GDM1 (cell line): Measurements from ENCODE around the gene COPRS.
"Not testable (repeated sequence)": the region's sequence is repeated elsewhere in the genome, so short reads cannot be mapped to it uniquely, and the experiment has no call there.

ENCODE experiments used
- DNase-seq: peaks from one replicate; lab custom pipeline; 2025; lab: John Stamatoyannopoulos, UW

Gene COPRS

DNA sequence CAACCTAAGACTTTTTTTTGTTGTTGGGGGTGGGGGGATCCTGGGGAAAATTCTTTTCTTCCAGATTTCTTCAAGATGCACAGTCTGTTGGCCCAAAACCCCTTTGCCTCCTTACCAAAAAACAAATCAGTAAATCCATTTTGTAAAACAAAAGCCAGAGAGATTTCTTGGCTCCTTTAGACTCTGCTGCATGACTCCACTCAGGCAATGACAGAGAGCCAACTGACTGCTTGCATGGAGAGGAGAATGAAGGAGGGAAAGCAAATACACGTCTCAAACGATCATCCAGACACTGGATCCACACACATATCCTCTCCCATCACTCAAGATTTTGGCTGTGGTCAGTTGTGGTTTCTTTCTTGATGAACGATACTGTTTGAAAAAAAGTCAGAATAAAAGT lies 13.8 kb downstream of the COPRS start:
- peak; percentile 4 for DNase-seq

DNA sequence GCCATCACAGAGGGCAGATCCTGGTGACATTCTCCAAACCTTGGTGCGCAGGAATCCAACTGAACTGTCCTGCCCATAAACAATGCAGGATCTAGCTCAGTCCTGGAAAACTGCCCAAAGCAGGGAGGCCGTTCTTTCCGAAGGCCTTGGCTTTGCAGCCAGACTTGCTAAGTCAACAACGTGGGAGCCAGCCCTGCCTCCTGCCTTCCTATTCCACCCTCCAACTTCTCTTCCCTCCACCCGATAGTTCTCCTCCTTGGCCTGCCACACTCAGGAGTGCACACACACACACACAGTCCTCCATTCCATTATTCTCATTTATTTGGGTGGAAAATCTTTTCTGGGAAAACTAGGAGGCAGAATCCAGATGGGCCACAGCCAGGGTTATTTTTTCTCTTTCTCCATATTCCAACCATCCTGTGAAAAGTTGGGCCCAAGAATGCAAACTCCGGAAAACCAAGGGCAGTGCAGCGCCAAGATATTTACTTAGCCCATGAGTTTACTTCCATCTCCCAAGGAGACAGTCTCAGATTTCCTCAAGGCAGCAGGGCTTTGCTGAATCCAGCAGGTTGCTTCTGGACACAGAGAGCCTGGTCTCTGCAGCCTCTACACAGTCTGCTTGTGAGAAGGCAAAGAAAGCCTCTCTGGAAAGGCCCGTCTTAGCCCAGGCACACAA lies 15.8 kb downstream of the COPRS start:
- no peak for DNase-seq

DNA sequence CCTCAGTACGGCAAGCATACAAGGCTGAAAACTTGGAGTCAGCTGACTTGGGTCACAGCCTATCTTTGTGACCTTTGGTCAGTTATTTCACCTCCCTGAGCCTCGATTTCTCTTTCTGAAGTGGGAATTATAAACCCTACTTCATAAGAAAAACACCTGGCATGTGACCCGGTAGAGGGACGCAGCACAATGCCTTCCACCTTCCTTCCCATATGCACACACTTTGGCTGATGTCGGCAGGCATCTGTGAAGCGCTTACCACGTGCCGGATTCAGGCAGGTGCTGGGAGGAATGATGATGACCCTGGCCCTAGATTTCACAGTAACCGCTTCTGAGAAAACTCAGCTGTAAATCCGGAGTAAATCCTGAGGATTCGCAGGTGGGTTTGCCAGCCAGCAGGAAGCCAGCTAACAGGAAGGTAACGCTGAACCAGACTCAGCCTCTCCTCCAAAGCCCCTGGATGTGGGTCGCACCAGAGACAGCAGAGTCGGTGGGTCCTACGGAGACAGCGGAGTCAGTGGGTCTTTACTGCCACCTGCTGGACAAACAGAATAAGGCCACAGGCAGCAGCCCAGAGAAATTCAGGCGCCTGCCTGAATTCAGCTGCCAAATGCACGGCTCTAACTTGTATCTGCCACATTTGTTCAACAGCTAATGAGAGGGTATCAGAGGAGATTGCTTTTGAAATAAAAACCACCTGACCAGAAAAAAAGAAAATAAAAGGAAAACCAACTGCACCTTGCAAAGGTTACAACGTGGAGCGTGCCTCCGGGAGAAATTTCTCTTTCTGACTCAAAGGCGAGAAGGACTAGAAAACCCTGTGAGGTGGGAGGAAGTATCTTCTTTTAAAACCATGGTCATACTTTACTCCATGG lies 16.6 kb downstream of the COPRS start:
- peak; percentile 63 for DNase-seq

DNA sequence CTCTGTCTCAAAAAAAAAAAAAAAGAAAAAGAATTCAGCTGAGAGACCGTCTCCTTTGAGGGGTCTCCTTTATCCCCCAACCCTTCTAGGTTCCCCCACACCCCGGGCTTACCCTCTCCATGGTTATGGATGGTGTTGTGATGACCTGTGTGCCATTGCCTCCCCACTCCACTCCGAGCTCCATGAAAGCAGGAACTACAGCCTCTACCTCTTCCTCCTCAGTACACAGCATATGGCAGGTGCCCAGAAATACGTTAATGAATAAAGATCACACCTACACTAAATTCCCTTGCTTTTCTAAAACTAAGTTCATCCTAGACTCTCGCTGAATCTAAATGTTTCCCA lies 17.2 kb downstream of the COPRS start:
- DNase-seq: no peak

DNA sequence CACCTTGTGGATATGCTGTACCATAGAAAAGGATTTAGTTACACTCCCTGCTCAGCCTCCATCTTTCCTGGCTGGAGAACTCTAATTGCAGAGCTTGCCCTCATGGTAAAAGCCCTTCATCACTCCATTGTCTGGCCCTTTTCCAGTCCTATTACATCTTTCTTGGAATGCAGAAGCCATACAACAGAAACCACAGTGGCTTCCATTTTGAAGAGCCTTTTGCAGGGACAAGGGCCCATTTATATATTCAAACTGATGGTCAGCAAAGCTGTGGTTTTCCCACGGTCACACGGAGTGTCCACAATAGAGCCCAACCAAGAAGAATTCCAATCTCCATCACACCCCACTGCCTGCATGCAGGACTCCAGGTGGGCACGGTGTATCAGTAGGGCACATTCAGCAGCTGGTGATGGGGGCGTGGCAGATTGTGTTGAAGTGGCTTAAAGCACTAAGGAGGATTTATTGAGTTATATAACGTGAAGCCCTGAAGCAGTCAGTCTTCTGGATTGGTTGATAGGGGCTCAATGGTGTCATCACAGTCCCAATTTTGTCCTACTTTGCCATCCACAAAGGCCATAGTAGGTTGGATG lies 20.3 kb downstream of the COPRS start:
- DNase-seq: no peak

DNA sequence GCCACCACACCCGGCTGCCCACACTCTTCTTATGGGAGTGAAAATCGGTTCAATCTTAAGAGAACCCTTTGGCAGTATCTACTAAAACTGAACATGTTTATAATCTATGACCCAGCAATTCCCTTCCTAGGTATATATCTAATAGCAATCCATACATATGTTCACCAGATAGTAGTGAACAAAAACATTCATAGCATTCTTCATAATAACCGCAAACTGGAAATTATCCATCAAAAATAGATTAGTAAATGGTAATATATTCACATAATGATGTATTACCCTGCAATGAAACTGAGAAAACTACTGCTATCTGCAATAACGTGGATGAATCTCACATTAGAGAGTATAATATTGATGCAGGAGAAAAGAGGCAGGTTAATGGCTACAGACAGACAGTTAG lies 23.1 kb downstream of the COPRS start:
- DNase-seq: no peak

DNA sequence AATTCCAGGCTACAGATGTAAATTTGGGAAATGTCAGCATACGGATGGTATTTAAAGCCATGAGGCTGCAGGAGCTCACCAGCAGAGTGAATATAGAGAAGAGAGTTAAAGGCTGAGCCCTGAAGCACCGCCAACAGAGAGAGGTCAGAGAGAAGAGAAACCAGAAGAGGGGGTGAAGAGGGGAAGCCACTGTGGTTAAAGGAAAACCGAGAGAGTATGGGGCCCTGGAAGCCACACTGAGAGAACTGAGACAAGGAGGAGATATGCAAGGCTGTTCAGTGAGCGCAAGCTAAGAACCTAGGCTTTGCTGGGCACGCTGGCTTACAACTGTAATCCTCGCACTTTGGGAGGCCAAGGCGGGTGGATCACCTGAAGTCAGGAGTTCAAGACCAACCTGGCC lies 24.6 kb downstream of the COPRS start:
- DNase-seq: peak; percentile 83

DNA sequence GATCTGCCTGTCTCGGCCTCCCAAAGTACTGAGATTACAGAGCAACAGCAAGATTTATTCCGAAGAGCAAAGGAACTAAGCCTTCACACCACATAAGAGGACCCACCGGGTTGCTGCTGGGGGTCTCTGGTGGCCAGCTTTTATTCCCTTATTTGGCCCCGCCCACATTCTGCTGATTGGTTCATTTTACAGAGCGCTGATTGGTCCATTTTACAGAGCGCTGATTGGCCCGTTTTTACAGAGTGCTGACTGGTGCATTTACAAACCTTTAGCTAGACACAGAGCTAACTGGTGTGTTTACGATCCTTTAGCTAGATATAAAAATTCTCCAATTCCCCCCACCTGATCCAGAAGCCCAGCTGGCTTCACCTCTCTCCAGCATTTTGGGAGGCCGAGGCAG lies 26.3 kb downstream of the COPRS start:
- DNase-seq: no peak

DNA sequence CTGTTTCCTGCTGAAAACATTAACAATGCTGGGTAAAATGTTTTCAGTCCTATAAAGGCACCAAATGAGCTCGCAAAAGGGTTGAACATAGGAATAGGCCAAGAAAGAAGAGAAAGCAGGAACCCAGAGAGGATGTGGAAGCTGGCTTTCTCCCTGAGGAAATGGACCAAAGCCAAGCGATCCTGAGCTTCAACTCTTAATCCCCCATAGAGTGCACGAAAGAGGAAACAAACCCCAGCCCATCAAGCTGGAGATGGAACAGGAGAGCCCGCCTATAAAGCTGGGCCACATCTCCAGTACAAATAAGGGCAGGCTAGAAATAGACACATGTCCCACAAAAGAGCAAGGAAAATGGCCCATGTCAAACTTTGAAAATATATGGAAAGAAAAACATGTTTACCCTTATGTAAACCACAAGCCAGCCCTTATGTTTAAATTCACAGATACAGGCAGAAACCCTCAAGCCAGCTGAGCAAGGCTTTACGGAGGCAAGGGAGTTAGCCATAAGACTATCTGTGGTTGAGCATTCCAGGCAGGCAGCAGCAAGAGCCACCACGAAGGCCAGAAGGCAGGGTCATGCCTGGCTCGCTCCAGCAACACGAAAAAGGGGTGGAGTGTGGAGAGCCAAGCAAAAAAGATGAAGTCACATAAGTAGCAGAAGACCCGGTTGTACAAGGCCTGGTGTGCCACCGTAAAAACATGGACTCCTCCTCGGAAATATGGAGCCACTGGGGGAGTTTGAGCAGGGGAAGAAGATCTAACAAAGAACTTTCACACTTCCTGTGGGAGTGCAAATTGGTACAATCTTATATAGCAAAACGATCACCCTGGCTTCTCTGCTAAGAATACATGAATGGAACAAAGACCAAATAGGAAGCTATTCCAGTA lies 27.8 kb downstream of the COPRS start:
- DNase-seq: peak; percentile 15

DNA sequence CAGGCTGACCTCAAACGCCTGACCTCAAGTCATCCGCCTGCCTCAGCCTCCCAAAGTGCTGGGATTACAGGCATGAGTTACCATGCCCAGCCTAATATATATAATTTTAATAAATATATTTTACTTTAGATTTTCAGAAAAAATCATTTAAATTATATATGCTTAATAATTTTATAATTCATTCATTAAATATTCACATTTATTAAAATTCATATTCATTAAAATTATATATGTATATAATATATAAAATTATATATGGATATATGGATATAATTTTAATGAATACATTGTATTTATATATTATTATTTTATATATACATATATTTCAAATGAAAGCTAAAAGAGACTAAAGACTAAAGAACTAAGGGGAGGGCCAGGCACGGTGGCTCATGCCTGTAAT lies 29.4 kb downstream of the COPRS start:
- no peak for DNase-seq

DNA sequence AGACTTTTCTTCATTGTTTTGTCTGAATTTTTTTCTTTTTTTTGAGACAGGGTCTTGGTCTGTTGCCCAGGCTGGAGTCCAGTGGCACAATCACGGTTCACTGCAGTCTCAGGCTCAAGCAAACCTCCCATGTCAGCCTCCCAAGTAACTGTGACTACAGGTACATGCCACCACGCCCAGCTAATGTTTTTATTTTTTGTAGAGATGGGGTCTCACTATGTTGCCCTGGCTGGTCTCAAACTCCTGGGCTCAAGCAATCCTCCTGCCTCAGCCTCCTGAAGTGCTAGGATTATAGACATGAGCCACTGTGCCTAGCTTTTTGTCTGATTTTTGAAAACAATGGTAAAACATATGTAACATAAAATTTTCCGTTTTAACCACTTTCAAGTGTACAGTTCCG lies 30.1 kb downstream of the COPRS start:
- DNase-seq: not testable (repeated sequence)

DNA sequence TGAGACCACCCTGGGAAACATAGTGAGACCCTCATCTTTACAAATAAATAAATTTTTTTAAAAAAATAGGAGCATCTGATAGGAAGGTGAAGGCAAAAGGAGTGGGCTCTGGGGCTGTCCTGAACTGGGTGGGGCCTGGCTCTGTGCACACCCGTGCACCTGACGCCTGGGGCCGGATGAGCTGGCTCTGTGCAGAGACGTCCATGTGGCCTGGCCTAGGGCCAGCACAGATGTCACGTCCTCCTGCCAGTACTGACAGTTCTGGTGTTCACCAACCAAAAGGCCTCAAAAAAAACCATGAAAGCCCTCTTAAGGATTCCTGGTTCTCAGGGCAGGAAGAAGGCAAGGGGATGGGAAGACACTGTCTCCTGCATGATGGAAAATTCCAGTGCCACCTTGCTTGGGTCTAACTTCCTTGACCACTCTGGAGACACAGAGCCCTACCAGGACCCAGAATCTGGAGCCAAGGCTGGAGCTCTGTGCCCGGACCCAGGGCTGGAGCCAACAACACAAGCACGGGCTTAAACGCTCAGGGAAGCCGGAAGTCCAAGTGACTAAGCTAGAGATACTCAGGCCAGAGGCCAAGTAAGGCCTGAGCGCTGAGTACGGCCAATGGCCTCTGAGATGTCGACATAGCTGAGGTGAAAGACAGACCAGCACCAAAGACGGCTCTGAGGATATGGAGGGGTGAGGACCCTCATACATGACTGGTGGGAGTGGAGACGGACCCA lies 32.9 kb downstream of the COPRS start:
- no peak for DNase-seq

DNA sequence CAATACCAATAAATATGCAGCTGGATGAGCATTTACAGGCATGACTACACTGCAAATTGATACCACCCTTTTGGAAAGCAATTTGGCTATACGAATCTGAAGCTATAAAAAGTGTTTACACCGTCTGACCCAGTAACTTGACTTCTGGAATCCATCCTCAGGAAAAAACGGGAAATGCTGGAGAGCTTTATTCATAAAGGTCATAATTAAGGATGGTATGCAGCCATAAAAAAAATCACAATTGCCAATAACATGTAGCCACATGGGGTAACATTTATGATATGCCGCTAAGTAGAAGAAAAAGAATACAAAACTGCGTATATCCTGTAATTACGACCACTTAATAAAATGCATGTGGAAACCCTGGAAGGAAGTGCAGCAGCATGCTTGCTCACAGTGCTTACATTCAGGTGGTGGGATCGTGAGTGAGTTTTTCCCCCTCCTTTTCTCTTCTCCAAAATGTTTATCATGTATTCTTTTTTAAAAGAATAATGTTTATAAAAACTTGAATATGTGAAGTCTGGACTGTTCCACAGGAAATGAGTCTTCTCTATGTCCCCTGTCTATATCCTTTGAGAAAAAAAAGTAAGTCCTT lies 34.2 kb downstream of the COPRS start:
- no peak for DNase-seq

DNA sequence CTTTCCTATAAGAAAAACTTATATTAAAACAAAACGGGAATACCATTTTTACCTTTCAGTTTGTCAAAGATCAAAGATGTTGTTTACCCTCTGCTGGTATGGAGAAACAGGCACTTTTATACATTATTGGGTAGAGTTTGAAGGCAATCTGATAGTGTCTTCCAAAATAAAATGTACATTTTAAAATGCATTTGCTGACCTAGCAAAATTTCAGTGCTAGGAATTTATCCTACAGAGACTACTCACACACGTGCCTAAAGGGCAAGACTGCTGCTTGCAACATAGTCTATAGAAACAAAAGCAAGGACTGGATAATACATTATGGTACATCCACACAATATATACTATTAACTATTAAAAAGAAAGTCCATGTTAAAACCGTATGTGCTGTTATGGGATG lies 36.0 kb downstream of the COPRS start:
- no peak for DNase-seq

DNA sequence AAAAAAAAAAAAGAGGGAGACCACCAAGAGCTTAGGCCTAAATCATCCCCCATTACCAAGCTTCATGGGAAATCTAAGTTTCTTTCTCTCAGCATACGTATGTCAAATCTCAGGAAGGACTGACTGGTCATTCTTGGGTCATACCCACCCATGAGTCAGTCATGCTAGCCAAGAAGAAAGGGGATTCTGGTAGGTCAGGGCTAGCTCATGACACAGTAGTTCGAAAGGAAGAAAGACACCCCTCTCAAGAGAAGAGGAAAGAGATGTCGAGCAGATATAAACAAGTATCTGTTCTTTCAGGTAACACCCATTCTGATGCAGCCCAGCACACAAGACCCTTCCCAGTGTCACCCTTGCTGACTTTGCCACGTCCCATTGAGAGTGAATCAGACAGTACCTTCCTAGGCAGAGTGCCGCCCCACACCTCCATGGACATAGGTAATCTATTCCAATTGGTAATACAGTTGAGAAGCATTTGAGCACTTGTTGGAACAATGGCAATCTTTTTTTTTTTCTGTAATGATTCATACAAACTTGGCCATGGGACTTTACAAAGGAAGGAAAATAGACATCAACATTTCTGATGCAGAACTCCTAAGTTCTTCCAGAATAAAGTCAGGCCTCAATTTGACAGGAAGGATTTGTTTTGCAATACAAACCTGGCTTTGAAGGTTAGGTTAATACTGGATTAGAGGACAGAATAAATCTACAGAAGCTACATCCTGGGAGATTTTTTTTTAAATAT lies 38.2 kb downstream of the COPRS start:
- no peak for DNase-seq

DNA sequence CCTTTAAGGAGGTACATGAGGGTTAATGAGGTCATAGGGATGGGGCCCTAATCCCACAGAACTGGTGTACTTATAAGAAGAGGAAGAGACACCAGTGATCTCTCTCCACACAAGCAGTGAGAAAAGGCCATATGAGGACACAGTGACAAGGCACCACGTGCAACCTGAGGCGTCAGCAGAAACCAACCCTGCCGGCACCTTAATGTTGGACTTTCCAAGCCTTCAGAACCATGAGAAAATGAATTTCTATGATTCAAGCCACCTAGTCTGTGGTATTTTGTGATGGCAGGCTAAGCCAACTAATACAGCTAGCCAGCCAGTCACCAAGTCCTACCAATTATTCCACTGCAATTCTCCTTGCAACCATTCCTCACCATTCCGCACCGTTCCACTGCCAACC lies 39.5 kb downstream of the COPRS start:
- no peak for DNase-seq

DNA sequence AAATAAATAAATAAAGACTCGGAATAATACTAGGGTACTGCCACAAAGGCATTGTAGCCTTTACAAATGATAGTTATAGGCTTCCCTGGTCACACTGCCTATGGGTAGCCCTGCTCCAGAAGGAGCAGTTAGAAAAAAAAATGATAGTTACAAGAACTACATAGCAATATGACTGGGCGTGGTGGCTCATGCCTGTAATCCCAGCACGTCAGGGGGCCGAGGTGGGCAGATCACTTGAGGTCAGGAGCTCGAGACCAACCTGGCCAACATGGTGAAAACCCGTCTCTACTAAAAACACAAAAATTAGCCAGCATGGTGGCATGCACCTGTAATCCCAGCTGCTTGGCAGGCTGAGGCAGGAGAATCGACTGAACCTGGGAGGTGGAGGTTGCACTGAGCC lies 40.2 kb downstream of the COPRS start:
- not testable (repeated sequence) for DNase-seq

DNA sequence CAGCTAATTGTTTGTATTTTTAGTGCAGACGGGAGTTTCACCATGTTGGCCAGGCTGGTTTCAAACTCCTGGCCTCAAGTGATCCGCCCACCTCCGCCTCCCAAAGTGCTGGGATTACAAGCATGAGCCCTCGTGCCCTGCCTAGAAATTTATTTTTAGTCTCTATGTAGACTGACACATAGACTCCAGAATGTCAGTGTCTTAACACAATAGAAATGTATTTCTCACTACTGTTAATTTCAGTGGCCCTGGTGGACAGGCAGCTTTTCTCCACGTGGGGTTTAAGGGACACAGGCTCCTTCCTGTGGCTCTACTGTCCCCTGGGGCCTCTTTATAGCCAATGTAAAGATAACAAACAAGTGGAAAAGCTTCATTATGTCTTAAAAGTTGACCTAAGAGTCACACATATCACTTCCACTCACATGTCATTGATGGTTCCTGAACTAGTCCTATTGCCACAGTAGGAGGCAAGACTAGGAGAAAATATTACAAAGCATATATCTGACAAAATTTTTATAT lies 43.8 kb downstream of the COPRS start:
- no peak for DNase-seq

DNA sequence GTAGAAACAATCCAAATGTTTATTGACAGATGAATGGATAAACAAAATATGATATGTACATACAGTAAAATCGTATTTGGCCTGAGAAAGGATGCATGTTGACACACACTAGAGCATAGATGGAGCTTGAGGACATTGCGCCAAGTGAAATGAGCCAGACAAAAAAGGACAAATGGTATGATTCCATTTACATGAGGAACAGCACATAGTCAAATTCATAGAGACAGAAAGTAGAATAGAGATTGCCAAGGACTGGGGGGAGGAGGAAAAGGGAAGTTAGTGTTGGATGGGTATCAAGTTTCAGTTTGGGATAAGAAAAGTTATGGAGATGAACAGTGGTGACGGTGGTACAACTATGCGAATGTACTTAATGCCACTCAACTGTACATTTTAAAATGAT lies 47.9 kb downstream of the COPRS start:
- DNase-seq: no peak

DNA sequence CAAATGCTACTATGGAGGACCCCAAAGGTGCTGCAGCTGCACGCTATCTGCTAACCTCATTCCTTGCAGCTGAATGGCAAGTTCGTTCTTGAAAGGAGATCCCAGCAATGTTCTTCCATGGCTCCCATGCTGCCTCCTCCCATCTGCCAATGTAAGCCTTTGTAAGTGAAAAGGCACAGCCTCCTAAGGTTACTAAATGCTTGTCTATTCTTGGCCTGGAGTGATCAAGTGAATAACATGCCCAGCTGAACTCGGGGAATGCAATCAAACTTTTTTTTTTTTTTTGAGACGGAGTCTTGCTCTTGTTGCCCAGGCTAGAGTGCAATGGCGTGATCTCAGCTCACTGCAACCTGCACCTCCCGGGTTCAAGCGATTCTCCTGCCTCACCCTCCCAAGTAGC lies 49.2 kb downstream of the COPRS start:
- DNase-seq: not testable (repeated sequence)
